Neuronal stem cell (in vitro differentiated cells): ENCODE results near the gene SLC37A1.
A peak's percentile ranks its signal among the peaks of the same experiment; 100 is the strongest.

Experiments used
- DNase-seq: peaks from one replicate; pipeline ENCODE4 v3.0.0-alpha.2; 2013; ENCODE audit warnings: low spot score
- H2AFZ ChIP-seq: one replicate; pipeline ENCODE4 v1.6.1; 2013; ENCODE audit warnings: mild to moderate bottlenecking, low read length, inconsistent platforms
- H2AK5ac ChIP-seq: 2 replicates; pipeline ENCODE4 v1.6.1; 2013; ENCODE audit warnings: low read depth, mild to moderate bottlenecking, inconsistent platforms, low read length, moderate library complexity, mixed read lengths
- H2BK120ac ChIP-seq: 2 replicates; pipeline ENCODE4 v1.6.1; 2013; ENCODE audit warnings: low read depth, mild to moderate bottlenecking, inconsistent platforms, low read length, moderate library complexity, mixed read lengths
- H2BK12ac ChIP-seq: one replicate; pipeline ENCODE4 v1.6.1; 2013; ENCODE audit warnings: low read length, inconsistent platforms
- H2BK15ac ChIP-seq: 2 replicates; pipeline ENCODE4 v1.6.1; 2013; ENCODE audit warnings: mild to moderate bottlenecking, low read length, inconsistent platforms, mixed read lengths
- H2BK5ac ChIP-seq: one replicate; pipeline ENCODE4 v1.6.1; 2013; ENCODE audit warnings: inconsistent platforms, mild to moderate bottlenecking, low read length, moderate library complexity
- H3K14ac ChIP-seq: one replicate; pipeline ENCODE4 v1.6.1; 2013; ENCODE audit warnings: low read length, inconsistent platforms
- H3K18ac ChIP-seq: 2 replicates; pipeline ENCODE4 v1.6.1; 2013; ENCODE audit warnings: low read length, inconsistent platforms
- H3K23ac ChIP-seq: 2 replicates; pipeline ENCODE4 v1.6.1; 2013; ENCODE audit warnings: low read depth, mild to moderate bottlenecking, mixed read lengths, low read length, inconsistent platforms; ENCODE audit not compliant: poor library complexity
- H3K27ac ChIP-seq: replicated peaks from 3 replicates; pipeline ENCODE4 v1.5.1; 2013; ENCODE audit warnings: low read length, inconsistent platforms
- H3K27me3 ChIP-seq, 3 experiments: 2 replicates each; pipeline ENCODE4 v1.6.1; 2013; ENCODE audit warnings: low read length in 3 of 3, mild to moderate bottlenecking in 2 of 3, inconsistent platforms in 1 of 3, low read depth in 1 of 3, mixed read lengths in 1 of 3, moderate library complexity in 1 of 3; ENCODE audit not compliant: control insufficient read depth in 3 of 3, insufficient read depth in 3 of 3
- H3K36me3 ChIP-seq, 2 donors: replicated peaks in 1 of 2; 2 replicates each; pipeline ENCODE4 v1.6.1; 2013; ENCODE audit warnings: low read length in 2 of 2; ENCODE audit not compliant: control insufficient read depth in 2 of 2, insufficient read depth in 2 of 2
- H3K4ac ChIP-seq: 2 replicates; pipeline ENCODE4 v1.6.1; 2013; ENCODE audit warnings: inconsistent platforms, mild to moderate bottlenecking, low read length, moderate library complexity
- H3K4me1 ChIP-seq, 2 donors: 1 replicate in 1 of 2; 2 replicates in 1 of 2; pipeline ENCODE4 v1.6.1; 2013; ENCODE audit warnings: low read length in 2 of 2, low read depth in 1 of 2; ENCODE audit not compliant: control insufficient read depth in 2 of 2, insufficient read depth in 1 of 2
- H3K4me2 ChIP-seq: one replicate; pipeline ENCODE4 v1.6.1; 2013; ENCODE audit warnings: mild to moderate bottlenecking, low read length, inconsistent platforms; ENCODE audit not compliant: insufficient read depth, poor library complexity, severe bottlenecking
- H3K4me3 ChIP-seq, 2 donors: 2 replicates each; pipeline ENCODE4 v1.5.1; 2013; ENCODE audit warnings: low read length in 2 of 2, mild to moderate bottlenecking in 2 of 2, inconsistent platforms in 1 of 2, moderate library complexity in 1 of 2
- H3K79me1 ChIP-seq: one replicate; pipeline ENCODE4 v1.6.1; 2013; ENCODE audit warnings: low read depth, mild to moderate bottlenecking, inconsistent platforms, low read length, moderate library complexity
- H3K9ac ChIP-seq: one replicate; pipeline ENCODE4 v1.6.1; 2013; ENCODE audit warnings: mild to moderate bottlenecking, low read depth, low read length, inconsistent platforms; ENCODE audit not compliant: poor library complexity
- H3K9me3 ChIP-seq, 2 donors: replicated peaks in 1 of 2; 2 replicates each; pipeline versions ENCODE3 to v1.6.1; 2013; ENCODE audit warnings: low read length in 2 of 2, mild to moderate bottlenecking in 2 of 2, inconsistent platforms in 1 of 2, low read depth in 1 of 2, mixed read lengths in 1 of 2, moderate library complexity in 1 of 2; ENCODE audit not compliant: control insufficient read depth in 2 of 2, insufficient read depth in 1 of 2
- H4K8ac ChIP-seq: one replicate; pipeline ENCODE4 v1.6.1; 2013; ENCODE audit warnings: low read depth, mild to moderate bottlenecking, inconsistent platforms, low read length, moderate library complexity
- H4K91ac ChIP-seq: one replicate; pipeline ENCODE4 v1.6.1; 2013; ENCODE audit warnings: low read length, low read depth, mild to moderate bottlenecking, inconsistent platforms; ENCODE audit not compliant: poor library complexity
- WGBS, 2 donors: extraction: QIAGEN DNeasy Blood & Tissue Kit; methylation state at CpG; one replicate each; pipeline ENCODE4 v1.1.7; 2013; ENCODE audit warnings: missing lambda C conversion rate in 2 of 2, mixed read lengths in 1 of 2; ENCODE audit not compliant: insufficient read length in 2 of 2, insufficient replicate concordance in 1 of 2; ENCODE audit errors: extremely low coverage in 2 of 2; 5-methylcytosine and 5-hydroxymethylcytosine counted together

The SLC37A1 gene

GRCh38 chr21:42491328-42491727 lies 22.3 kb upstream of the SLC37A1 start:
- H4K8ac ChIP-seq, result no peak overlapping the region
- H3K4ac ChIP-seq, result no peak overlapping the region
- no peak overlapping the region for H4K91ac ChIP-seq
- H3K27me3 ChIP-seq, result peaks cover 0 to 19% (median 0%) of the 10 kb centered on the region in 3 experiments
- H3K4me2 ChIP-seq, result no peak overlapping the region
- no peaks in the 10 kb centered on the region for H3K9me3 ChIP-seq
- H2AK5ac ChIP-seq, result no peak overlapping the region
- no peak overlapping the region for H3K9ac ChIP-seq
- H2BK120ac ChIP-seq, result no peak overlapping the region
- no peak overlapping the region for H3K23ac ChIP-seq
- no peak overlapping the region for H3K18ac ChIP-seq
- H2BK15ac ChIP-seq, result no peak overlapping the region
- no peak for DNase-seq
- no peak overlapping the region for H2AFZ ChIP-seq
- H3K36me3 ChIP-seq, result no peaks in the 10 kb centered on the region
- no peak overlapping the region for H3K27ac ChIP-seq
- H3K4me1 ChIP-seq, result peaks cover 0 to 6% of the 10 kb centered on the region in 2 donors
- no peaks in the 10 kb centered on the region for H3K79me1 ChIP-seq
- H3K14ac ChIP-seq, result no peak overlapping the region
- H2BK12ac ChIP-seq, result no peak overlapping the region
- WGBS, 2 donors, result no CpG with 5 or more reads among the region's 1 CpG
- H2BK5ac ChIP-seq, result no peak overlapping the region
- no peak overlapping the region for H3K4me3 ChIP-seq

DNA sequence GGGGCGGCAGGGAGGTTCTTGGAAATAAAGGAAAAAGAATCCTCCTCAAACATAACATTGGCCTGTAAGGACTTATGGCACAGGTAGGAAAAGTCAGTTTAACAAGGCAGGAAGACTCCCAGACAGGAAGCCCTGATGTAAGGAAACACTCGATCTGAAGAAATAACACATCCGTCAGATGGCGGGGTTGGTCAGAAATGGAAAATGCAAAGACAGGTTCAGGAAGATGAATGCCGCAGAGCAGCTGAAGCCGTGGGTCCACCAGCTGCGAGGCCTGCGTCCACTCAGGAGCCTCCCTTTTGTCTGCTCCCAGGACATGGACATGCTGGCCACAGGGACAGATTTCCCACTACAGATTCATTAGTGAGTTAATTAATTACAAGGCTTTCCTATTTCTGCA lies 21.5 kb upstream of the SLC37A1 start:
- Histone ChIP-seq H2BK5ac (no peak overlapping the region), H3K4me2 (no peak overlapping the region), H2AFZ (no peak overlapping the region), H3K36me3 (no peaks in the 10 kb centered on the region), H3K23ac (no peak overlapping the region), H3K4me1 (peaks cover 4 to 8% of the 10 kb centered on the region in 2 donors), H3K9me3 (no peaks in the 10 kb centered on the region), H2AK5ac (no peak overlapping the region), H3K18ac (no peak overlapping the region), H4K91ac (no peak overlapping the region), H3K27me3 (peaks cover 0 to 17% (median 0%) of the 10 kb centered on the region in 3 experiments), H3K79me1 (no peaks in the 10 kb centered on the region), H3K4ac (no peak overlapping the region), H2BK12ac (no peak overlapping the region), H2BK15ac (no peak overlapping the region), H3K4me3 (no peak overlapping the region), H2BK120ac (no peak overlapping the region), H3K9ac (no peak overlapping the region), H3K27ac (no peak overlapping the region), H4K8ac (no peak overlapping the region), H3K14ac (no peak overlapping the region)
- WGBS, 2 donors, result no CpG with 5 or more reads among the region's 8 CpGs
- DNase-seq, result no peak

DNA sequence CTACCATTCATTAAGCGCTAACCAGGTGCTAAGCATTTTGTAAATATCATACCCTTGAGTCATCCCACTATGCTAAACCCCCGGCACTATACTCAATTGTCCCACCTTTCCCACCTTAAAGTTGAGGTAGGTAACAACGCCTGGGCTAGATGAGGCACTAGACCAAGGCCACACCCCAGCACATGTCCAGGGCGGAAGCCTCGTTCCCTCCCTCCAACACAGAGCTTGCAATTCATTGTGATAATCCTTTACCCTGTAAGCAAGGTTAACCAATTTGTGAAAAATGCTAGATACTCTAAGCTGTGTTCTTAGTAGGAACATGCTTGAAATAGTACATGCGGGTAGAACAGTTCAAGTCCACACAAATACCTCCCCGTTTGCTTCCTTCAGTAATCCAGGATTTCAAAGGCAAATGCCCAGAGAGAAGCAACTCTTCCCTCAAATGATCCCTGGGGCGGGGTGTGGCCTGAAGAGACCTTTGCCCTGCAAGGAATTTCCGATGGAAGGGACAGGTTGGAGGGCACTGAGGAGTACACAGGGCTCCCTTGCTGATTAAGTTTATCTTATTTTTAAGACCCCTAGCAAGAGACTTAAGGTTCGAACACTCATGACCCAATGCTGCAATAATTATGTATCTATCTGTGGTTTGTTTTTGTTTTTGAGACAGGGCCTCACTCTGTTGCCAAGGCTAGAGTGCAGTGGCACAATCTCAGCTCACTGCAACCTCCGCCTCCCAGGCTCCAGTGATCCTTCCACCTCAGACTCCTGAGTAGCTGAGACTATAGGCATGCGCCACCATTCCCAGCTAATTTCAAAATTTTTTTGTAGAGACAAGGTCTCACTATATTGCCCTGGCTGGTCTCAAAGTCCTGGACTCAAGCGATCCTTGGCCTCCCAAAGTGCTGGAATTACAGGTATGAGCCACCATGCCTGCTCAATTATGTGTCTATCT lies 20.3 kb upstream of the SLC37A1 start:
- Histone ChIP-seq H3K4me2 (no peak overlapping the region), H3K23ac (no peak overlapping the region)

DNA sequence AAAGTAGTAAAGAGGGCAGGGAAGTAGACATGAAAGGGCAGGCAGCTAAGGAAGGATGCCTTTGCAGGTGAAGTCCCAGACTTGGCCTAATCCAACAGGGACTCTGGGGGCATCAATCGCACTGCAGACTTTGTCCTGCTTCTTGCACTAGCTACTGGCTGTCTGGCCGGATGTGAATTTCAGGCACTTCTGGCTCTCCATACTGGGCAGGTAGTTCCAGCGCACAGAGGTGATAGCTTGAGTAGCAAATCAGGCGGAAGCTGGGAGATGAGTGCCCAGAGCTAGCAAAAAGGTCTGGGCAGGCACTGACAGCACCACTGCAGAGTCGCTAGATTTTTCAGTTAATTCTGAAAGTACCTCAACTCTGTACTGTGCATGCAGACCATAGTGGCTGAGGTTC lies 18.6 kb upstream of the SLC37A1 start:
- H3K79me1 ChIP-seq, result no peaks in the 10 kb centered on the region
- H4K91ac ChIP-seq, result no peak overlapping the region
- H3K9ac ChIP-seq, result peak overlapping the region; percentile 26
- no peak overlapping the region for H2AFZ ChIP-seq
- H3K23ac ChIP-seq, result no peak overlapping the region
- no peak for DNase-seq
- peaks cover 0 to 17% (median 0%) of the 10 kb centered on the region in 3 experiments for H3K27me3 ChIP-seq
- no peak overlapping the region for H3K4ac ChIP-seq
- no peak overlapping the region for H2BK15ac ChIP-seq
- peaks cover 8 to 10% of the 10 kb centered on the region in 2 donors for H3K4me1 ChIP-seq
- H3K27ac ChIP-seq, result no peak overlapping the region
- WGBS, 2 donors, result no CpG with 5 or more reads among the region's 5 CpGs
- H2AK5ac ChIP-seq, result peak overlapping the region; percentile 10
- H3K4me2 ChIP-seq, result no peak overlapping the region
- no peak overlapping the region for H3K18ac ChIP-seq
- H3K14ac ChIP-seq, result no peak overlapping the region
- no peak overlapping the region for H2BK120ac ChIP-seq
- H3K36me3 ChIP-seq, result no peaks in the 10 kb centered on the region
- H4K8ac ChIP-seq, result no peak overlapping the region
- H2BK5ac ChIP-seq, result peak overlapping the region; percentile 35
- no peaks in the 10 kb centered on the region for H3K9me3 ChIP-seq
- no peak overlapping the region for H2BK12ac ChIP-seq
- no peak overlapping the region for H3K4me3 ChIP-seq

More for the DNA sequence above, 20.3 kb upstream of the SLC37A1 start:
- Histone ChIP-seq H4K8ac (no peak overlapping the region), H3K27ac (no peak overlapping the region), H2BK15ac (no peak overlapping the region), H2BK5ac (no peak overlapping the region), H3K36me3 (no peaks in the 10 kb centered on the region), H2BK120ac (no peak overlapping the region), H3K4ac (no peak overlapping the region), H3K4me3 (no peak overlapping the region), H4K91ac (no peak overlapping the region), H3K79me1 (no peaks in the 10 kb centered on the region), H3K14ac (no peak overlapping the region), H2AFZ (no peak overlapping the region), H3K9me3 (no peaks in the 10 kb centered on the region), H2AK5ac (no peak overlapping the region), H3K18ac (no peak overlapping the region), H3K4me1 (peaks cover 4 to 8% of the 10 kb centered on the region in 2 donors), H2BK12ac (no peak overlapping the region), H3K27me3 (peaks cover 0 to 17% (median 0%) of the 10 kb centered on the region in 3 experiments), H3K9ac (no peak overlapping the region)
- WGBS, 2 donors, result no CpG with 5 or more reads among the region's 13 CpGs
- DNase-seq, result no peak
